Activated CD4-positive, alpha-beta T cell treated with anti-CD3 and anti-CD28 coated beads, Interleukin-2, Interleukin-4, amounts not matched to agents 100 ng/mL and 50 ng/mL, durations not matched to agents 16 hours and 8 hours (primary cell): ENCODE results near the gene KCNG4.
"Not testable (repeated sequence)": the region's sequence is repeated elsewhere in the genome, so short reads cannot be mapped to it uniquely, and the experiment has no call there.

Experiments
- DNase-seq: peaks from one replicate; pipeline ENCODE4 v3.0.0-alpha.2; 2020; ENCODE audit warnings: low spot score

Gene KCNG4

DNA sequence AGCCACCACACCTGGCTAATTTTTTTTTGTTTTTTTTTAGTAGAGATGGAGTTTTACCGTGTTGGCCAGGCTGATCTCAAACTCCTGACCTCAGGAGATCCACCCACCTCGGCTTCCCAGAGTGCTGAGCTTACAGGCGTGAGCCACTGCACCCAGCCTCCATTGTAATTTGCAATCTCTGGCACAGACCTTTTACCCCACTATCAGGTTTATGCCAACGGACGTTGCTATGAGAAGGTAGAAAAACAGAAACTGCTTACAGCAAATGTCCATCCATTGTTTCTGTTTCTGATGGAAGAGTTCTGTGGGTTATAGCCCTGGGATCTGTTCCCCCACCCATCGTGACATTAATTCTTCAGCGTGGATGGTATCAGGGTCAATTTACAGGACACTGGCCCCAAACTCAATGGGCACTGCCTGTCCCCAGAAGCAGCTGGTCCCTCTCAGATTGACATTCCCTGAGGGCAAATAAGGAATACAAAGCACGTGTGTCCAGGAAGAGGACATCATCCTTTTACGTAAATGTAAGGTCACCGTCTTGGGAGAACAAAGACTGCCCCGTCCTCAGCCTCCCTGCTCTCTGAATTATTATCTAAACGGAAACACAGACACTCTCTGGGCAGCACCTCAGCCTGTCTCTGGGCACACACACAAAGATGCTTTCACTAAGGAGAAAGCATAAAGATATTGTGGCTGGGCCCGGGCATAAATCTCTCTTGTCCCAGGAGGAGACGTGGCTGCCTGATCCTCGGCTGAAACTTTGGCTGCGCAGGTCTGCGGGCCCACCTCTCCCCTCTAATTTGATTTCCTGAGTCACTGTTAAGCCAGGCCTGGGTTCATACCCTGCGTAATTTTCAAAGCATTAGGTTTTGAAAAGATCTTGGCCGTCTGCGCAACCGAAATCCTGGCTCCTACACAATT is 5.2 kb downstream of the KCNG4 start:
- DNase-seq, result no peak

DNA sequence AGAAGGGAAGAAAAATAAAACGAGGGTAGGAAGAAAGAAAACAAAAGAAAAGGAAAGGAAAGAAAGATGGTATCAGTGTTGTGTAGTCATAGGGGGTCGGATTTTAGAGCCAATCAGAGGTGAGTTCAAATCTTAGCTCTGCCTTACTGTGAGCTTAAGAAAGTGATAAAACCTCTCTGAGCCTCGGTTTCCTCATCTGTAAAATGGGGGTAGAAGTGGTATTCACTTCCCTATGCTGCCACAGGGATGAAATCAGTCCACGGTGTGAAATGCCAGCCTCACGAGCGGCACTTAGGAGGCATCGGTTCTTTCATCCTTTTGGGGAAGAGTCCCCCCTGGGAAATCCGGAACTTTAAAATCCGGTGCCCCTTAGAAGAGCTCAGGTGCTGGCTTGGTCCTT is 6.1 kb downstream of the KCNG4 start:
- no peak for DNase-seq

DNA sequence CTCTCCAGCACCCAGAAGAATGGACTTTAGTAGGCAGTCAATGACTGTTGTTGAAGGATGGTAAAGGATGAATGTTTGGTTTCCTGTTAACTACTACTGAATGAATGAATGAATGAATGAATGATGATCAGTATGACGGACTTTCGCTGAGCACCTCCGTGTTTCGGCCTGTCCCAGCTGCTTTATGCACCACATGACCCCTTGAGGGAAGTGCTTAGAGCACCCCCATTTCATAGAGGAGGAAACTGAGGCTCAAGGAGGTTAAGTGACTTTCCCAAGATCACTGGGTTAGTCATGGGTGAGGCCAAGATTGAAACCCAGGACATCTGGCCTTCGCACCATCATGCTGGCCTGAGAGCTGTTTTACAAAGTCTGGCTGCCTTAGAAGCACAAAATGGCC is 6.8 kb downstream of the KCNG4 start:
- no peak for DNase-seq

DNA sequence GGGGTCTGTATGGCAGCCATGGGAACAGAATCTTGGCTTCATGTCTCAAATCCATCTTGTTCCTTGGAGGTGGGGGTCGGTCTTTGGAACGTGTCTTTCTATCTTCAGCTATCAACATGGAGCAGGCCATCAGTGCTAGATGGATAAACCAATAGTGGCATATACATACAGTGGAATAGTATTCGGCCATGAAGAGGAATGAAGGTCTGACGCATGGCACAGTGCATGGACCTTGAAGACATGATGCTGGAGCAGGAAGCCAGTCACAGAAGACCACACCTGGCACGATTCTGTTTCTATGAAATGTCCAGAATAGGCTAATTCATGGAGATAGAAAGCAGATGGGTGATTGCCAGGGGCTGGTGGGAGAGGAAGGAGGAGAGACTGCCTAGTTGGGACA is 7.8 kb downstream of the KCNG4 start:
- DNase-seq, result no peak

DNA sequence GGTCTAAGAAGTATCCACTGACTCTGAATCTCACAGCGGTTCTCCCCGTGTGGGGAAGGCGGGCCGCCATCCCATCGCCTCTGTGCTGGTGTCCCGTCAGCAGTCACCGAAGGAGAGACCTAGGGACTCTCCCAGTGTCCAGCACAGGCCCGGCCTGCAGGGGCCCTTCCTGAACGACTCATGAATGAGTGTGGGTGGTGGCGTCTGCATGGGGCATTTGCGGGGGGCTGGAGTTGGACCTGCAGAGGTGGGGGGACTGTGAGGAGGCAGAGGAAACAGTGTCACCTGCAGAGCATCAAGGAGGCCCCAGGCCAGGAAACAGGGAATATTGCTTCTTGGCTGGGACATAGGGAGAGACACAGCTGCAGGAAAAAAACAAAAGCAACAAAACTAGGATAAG is 10.3 kb downstream of the KCNG4 start:
- DNase-seq, result no peak

DNA sequence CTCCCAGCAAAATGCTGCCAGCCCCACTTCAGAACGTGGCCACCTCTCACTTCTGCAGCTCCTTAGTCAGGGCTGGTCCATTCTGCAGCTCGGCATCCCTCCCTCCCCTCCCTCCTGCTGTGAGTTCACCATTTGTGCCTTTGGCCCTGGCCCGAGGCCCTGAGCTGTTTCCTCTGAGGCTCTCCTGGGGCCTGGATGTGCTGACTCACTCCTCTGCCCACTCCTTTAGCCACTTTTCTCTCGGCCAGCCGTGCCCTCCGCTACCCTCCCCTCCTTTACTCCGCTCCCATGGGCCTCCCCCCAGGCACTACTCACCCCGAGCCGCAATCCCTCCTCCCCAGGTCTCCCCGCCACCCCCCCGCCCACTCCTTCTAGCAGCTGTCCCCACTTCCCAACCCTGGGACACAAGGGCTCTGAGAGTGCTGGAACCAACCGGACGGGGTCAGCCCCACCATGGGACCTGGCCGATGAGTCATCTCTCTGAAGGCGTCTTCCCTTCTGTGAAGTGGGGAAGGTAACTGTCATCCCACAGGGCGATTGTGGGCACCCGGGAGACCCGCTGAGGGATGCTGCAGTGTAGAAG is 11.5 kb downstream of the KCNG4 start:
- no peak for DNase-seq

DNA sequence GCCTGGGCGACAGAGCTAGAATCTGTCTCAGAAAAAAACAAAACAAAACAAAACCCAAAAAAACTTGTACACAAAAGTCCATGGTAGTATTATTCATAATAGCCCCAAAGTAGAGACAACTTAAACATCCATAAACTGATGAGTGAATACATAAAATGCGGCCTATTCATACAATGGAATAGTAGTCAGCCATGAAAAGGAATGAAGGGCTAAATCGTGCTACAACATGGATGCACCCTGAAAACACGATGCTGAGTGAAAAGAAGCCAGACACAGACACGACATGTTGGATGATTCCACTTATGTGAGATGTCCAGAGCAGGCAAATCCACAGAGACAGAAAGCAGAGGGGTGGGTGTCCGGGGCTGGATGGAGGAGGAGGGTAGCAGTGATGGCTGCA is 12.3 kb downstream of the KCNG4 start:
- DNase-seq, result no peak

DNA sequence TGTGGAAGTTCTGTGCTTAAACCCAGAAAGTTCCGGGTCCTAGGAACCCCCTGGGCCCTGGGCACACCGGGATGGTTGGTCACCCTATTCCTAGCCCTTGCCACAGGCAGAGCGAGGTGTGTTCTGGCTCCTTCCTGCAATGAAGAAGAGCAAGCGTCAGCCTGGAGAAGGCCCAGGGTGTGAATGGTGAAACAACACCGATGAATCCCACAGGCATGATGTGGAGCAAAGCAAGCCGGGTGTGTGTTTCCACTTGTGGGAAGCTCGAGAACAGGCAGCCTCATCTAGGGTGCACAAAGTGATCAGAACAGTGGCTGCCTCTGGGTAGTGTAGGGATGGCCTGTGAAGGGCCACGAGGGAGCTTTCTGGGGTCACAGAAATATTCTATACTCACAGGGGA is 13.8 kb downstream of the KCNG4 start:
- DNase-seq, result no peak

DNA sequence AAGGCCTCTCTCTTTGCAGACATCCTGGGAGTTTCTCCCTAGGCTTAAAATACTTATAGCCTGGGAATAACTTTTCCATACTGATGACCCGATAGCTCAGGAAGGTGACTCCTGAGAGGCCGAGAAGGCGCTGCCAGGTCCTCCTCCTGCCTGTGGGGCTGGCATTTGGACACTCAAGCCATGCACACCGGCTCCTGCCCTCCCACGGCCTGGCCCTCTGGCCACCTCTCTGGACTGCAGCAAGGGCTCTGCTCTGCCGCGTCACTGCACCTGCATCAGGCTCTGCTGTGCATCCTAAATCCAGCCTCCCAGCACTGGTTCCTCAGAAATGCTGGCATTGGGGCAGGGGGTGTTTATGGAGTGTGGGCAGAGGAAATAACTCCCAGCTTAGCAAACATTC is 14.2 kb downstream of the KCNG4 start:
- no peak for DNase-seq

DNA sequence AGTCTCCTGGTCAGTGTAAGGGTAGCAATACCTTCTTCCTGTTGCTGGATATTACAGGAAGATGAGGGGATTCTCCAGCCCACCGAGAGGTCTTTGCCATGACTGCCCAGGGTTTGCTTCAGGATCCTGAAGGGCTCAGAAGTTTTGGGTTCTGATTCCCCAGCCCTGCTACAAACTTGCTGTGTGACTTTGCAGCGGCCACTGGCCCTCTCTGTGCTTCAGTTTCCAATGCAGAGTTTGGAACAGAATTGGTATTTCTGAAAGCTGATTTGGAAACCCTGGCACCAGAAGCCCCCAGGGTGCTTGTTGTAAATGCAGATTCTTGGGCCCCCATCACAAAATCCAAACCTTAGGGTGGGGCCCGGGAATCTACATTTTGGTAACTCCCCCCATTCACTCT is 14.7 kb downstream of the KCNG4 start:
- no peak for DNase-seq

DNA sequence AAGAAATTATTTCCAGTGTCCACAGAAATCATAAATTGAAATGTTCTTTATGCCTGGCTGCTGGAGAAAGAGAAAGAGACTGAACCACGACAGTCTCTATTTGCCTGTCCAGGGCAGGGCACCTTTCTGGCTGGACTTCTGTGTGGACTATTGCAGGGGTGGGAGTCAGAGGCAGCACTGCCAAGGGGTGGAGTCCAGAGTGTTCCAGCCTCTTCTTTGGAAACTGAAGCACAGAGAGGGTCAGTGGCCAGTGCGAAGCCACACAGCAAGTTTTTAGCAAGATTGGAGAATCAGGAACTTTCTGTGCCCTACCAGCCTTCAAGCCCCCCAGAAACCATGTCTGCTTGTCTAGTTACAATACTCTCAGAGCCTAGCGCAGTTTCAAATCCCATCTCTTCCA is 15.3 kb downstream of the KCNG4 start:
- no peak for DNase-seq

DNA sequence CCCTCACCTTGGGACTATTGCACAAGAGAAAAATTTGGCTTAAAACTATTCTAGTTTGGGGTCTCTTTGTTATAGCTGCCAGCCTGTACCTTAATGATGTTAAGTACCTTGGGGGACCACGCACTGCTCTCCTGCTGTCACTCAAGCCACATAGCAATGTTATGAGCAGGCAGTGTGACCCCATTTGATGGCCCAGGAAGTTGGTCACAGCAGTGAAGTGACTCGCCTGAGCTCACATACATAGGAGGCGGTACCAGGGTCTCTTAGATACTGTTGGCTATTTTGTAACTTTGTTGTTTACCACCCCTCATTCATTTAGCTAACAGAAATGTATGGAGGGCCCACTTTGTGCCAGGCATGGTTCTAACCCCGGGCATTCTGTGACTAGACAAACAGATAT is 16.4 kb downstream of the KCNG4 start:
- no peak for DNase-seq

DNA sequence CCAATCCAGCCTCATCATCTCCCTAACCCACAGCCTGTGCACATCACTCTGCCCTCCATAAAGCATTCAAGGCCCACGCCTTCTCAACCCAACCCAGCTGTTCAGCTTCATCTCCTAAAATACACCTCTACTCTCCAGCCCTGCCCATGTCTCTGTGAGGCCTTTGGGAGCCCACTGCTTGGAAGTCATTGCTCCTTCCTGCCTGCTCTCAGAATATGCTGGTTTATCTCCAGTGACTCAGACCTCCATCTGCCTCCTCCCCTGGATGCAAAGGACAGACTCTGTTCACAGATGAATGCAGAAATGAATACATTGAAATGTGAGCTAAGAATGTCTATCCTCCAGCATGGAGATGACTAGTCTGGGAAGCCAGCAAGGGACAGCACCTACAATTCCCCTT is 19.0 kb downstream of the KCNG4 start:
- no peak for DNase-seq

DNA sequence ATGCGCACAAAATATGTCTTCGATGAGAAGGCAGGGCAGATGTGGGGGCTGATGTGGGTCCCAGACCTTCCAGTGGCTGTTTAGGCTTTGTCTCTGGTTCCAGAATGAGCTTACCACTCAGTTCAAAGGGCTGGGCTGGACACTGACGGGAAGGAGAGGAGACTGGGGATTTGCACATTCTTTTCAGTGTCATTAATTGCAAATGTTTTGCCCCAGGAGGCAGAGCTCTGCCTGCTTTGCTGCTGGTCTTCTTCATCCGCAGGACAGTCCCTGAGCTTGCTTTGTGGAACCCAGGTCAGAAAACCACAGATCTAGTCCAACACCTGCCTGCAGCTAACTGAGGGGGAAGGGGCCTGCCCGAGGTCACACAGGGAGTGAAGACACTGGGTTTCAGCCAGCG is 20.9 kb downstream of the KCNG4 start:
- no peak for DNase-seq

DNA sequence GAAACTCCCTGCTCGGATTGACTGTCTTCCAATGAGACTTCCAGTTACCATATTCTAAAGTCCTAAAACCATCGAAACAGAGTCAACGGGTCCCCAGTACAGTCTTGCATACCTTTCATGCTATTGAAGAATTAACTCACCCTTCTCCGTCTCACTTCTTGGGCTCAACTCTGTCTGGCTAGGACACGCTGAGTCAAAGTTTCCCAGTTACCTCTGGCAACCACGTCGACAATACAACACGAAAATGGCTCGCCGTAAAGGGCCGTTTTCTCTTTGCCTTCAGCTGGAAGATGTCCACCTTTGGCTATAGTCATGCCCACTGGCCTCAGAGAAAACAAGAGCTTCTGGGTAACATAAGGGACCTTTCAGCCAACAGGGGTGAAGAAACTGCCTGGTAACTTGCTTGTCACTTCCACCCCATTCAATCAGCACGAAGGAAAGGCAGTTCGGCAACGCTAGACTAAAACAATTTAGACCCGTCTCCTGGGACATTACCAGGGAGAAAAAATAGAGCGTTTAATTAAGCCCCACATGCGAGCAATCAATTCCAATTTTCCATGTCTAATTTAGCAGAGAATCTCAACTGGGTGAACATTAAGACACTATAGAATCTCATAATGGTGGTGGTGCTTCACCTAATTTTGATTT is 21.5 kb downstream of the KCNG4 start:
- no peak for DNase-seq

DNA sequence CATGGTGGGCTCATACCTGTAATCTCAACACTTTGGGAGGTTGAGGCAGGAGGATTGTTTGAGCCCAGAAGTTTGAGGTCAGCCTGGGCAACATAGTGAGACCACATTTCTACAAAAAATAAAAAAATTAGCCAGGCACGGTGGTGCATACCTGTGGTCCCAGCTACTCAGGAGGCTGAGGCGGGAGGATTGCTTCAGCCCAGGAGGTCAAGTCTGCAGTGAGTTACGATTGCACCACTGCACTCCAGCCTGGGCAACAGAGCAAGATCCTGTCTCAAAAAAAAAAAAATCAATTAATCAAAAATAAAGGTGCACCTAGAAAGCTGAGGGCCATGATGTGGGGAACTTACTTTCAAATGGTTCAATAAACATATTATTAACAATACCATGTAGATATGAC is 23.7 kb downstream of the KCNG4 start:
- DNase-seq, result not testable (repeated sequence)

DNA sequence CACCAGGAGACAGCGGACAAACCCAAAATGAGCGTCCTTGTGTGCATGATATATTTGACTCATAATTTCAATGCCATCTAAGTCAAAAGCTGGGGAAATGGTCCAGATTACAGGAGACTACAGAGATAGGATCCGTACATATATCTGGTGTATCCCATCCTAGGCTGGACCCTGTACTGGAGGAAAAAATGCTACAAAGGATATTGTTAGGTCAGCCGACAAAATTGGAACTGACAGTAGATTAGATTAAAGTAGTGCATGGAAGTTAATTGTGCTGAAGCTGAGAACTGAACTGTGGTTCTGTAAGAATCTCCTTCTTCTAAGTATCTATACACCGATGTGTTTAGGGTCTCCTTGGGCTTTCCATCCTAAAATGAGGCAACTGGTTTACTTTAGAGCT is 24.3 kb downstream of the KCNG4 start:
- DNase-seq, result no peak

DNA sequence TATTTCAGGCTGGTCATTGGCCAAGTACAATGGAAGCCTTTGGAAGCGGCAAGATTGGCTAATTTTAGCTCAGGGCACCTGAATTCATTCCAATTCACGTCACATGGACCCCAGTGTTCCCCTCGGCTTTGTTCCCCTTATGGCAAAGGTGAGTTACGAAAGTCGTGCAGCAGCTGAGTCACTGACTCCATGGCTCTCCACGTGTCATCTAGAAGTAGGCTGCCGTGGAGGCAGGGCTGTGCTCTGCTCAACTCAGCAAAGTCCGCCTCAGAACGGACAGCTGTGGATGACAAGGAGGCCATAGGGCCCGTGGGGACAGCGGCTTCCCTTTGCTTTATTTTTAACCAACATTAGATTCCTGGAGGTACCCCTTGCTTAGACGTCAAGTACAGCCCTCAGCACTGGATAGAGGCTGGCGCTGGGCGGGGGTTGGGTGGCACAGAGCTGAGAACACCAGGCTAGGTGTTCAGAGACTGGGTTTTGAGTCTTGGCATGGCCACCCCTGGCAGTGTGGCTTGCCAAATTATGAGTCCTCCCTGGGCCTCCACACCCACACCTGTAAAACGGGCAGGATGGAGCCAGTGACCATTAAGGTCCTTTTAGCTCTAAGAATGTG is 25.3 kb downstream of the KCNG4 start:
- DNase-seq, result no peak

DNA sequence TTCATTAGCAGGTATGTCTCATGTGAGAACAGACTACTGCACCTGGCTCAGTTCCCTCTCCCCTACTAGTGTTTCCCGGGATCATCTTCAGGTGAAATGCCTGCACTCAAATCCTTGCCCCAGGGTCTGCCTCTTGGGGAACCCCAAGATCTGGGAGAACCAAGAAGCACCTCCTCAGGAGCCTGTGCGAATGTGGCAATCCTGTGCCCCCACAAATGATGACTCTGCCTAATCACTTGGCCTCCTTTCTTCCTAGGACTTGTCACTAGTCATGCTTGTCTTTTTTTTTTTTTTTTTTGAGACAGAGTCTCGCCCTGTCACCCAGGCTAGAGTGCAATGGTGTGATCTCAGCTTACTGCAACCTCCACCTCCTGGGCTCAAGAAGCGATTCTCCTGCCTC is 27.2 kb downstream of the KCNG4 start:
- DNase-seq, result no peak

DNA sequence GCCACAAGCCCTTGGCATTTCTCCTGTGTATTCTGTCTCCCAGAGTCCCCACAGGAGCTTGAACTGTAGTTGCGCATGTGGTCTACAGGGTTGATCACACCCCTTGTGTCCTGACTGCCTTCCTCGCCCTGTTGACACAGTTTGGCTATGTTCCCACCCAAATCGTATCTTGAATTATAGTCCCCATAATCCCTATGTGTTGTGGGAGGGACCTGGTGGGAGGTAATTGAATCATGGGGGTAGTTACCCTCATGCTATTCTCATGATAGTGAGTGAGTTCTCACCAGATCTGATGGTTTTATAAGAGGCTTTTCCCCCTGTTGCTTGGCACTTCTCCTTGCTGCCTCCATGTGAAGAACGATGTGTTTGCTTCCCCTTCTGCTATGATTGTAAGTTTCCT is 27.7 kb downstream of the KCNG4 start:
- DNase-seq, result no peak

DNA sequence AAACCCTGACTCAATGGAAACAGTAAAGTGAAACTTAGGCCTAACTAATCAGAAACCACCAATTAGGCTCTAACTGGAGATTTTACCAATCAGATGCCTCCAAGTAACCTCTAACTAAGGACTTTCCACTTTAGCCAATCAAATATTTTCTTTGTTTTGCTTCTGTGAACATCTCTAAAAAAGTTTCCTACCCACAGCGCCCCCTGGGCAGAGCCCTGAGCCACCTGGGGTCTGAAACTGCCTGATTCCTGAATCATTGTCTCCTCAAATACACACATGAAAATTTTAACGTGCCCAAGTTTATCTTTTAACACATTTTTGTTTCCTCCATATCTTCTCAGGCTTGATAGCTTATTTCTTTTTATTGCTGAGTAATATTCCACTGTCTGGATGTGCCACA is 29.8 kb downstream of the KCNG4 start:
- DNase-seq, result no peak

DNA sequence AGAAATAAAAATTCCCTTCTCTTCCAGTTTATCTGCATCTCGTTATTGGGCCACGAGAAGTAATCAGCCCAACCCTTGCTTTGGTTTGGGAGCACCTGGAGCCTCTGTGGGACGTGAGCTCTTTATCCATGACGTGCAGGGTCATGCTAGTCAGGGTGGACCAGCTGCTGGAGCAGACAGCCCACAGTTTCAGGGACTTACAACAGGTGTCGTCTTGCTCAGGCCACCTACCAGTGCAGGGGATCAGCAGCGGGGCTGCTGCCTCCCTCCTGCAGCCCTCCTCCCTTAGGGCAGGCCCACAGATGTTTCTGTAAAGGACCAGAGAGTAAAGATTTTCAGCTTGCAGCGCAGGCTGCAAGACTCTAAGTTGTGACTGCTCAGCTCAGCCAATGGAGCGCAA is 31.9 kb downstream of the KCNG4 start:
- DNase-seq, result no peak

DNA sequence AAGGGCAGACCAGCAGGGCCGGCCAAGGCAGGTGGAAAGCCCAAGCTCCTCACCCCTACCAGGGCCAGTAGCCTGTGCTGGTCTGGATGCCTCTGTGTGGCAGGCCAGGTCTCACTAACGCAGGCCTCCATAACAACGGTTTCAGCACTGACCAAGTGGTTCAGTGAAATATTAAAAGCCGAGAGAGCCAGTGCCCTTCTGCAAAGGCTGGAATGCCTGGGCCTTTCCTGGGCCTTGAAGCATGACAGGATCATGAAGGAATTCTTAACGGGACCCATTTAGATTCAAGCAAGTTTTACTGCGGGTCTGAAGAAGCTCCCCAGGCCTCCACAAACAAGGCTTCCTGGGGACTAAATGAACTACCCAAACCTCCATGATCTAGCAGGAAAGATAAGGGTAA is 32.6 kb downstream of the KCNG4 start:
- no peak for DNase-seq
